Medulla oblongata (tissue), 1 donor: ENCODE measurements around the gene ACSF2.

ENCODE experiments used
- DNase-seq: peaks from one replicate; pipeline ENCODE4 v3.0.0-alpha.2; 2015; ENCODE audit errors: extremely low spot score

ACSF2 gene

DNA sequence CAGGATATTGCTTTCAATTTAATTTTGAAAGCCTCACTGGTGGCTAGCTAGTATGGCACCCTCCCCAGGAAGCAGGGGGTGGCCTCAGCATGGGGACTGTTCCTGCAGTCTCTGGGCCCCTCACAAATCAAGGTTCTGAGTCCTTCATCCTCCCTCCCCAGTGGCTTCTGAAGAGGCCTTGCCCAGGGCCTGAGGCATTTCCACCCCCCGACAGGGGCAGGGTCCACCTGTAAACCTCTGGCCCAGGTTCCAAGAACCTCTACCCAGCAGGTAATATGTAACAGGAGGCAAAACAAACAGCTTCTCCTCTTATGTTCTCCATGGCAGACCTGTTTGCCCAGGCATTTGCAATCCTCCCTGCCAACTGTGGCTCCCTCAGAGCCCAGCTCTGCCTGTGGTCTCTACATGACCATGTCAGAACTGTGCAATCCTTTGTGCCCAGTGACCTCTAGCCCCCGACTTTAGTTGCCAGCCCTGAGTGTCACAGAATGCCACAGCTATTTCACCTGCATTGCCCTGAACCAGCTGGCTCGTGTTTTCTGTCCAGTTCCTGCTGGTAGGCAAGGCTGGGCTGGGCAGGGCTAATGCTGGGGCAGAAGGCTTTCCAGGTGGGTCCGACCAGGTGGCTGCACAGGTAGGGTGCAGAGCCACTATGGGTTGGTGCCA lies 14.3 kb downstream of the ACSF2 start:
- DNase-seq: no peak

DNA sequence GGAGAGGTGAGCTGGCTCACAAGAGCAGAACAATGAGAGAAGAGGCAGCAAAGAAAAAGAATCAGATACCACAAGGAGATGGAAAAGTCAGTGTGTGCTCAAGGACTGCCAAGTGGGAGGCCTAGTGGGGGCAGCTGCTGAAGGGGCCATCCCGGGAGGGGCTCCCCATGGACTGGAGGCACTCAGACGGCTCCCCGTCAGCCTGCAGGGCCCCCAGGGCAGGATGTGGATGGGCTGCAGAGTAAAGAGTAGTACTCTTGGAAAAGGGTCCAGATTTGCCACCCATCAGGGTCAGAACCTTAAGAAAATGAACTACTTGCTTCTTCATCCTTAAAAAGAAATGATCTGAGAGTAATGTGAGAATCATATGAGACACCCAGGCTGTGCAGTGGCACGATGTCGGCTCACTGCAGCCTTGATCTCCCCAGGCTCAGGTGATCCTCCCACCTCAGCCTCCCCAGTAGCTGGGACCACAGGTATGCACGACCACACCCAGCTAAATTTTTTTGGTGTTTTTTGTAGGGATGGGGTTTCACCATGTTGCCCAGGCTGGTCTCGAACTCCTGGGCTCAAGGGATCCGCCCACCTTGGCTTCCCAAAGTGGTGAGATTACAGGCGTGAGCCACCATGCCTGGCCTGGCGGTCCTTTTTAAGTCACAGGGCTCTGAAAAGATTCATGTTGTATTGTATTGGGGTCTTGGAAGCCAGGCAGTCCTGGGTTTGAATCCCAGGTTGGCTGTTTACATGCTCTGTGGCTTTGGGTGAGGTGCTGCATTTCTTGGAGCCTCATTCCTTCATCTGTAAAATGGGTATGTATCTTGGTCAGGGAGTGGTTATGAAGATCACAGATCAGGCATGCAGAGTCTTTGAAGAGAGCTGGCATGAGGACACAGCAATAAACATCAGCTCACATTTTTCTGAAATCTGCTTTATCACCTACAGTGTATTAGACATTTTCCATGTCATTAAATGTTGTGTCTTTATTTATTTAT lies 15.1 kb downstream of the ACSF2 start:
- DNase-seq: no peak

- no peak for DNase-seq
These were observed 17.5 kb downstream of the ACSF2 start for GRCh38 chr17:50443505-50443974.

- DNase-seq: no peak
These were observed 19.1 kb downstream of the ACSF2 start for GRCh38 chr17:50444841-50445715.

GRCh38 chr17:50445730-50446325 lies 19.8 kb downstream of the ACSF2 start:
- DNase-seq: no peak

GRCh38 chr17:50447870-50448595 lies 22.0 kb downstream of the ACSF2 start:
- DNase-seq: no peak

DNA sequence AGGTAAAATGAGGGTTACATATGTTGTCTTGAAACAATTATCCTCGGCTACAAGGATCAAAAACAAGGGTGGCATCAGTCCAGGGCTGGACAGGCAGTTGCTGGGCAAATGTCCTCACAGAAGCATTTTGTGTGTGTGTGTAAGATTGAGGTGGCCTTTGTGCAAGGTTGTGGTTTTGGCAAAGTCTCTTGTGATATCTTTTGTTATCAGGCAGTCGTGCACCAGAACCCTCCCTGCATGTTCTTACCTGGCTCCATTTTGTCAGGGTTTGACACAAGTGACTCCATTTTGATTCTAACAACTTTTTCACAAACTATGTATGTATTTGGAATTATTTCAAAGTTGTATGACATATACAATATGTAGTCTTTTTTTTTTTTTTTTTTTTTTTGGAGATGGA lies 22.6 kb downstream of the ACSF2 start:
- DNase-seq: no peak

DNA sequence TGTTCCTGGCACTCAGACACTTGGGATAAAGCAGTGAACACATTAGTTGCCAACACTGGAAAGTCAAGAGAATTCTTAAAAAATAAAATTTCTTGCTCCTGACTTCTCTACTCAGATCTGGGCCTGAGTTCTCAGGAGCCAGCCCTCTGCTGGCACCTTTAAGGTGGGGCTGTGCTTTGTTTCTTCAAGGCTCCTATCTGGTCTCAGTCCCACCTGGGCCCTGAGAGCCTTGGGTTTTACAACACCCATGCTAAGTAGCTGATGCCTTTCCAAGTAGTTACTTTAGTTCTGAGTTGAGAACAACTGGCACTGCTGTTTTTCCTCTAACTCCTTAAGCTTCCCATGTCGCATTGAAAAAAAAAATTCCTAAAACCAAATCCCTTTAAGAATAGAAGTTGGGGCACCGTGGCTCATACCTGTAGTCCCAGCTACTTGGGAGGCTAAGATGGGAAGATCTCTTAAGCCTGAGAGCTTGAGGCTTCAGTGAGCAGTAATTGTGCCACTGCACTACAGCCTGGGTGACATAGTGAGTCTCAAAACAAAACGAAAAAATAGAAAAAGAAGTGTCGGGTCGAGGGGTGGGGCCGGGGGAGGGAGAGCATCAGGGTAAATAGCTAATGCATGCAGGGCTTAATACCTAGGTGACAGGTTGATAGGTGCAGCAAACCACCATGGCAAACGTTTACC lies 26.1 kb downstream of the ACSF2 start:
- no peak for DNase-seq

GRCh38 chr17:50452630-50453300 lies 26.7 kb downstream of the ACSF2 start:
- DNase-seq: no peak

DNA sequence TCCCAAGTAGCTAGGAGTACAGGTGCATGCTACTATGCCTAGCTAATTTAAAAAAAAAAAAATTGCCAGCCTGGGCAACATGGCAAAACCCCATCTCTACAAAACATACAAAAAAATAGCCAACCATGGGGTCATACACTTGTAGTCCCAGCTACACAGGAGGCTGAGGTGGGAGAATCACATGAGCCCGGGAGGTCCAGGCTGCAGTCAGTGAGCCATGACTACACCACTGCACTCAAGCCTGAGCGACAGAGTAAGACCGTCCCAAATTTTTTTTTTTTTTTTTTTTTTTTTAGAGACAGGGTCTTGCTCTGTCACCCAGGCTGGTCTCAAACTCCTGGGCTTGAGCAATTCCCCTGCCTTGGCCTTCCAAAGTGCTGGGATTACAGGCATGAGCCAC lies 27.9 kb downstream of the ACSF2 start:
- no peak for DNase-seq

DNA sequence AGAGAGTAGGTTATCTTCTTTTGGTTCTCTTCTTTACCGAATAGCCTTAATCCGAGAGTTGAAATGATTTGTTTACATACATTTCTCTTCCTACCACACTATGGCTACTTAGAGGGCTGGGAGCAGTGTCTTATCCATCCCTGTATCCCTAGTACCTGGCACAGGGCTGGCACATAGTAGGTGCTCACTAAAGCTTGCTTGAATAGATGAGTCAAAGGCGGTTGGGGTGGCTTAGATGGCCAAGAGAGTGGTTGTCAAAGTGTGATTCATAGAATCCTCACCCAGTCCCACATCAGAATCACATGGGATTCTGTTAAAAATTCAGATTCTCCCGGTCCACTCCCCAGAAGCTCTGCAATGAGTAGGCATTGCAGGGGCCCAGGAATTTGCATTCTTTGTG lies 31.6 kb downstream of the ACSF2 start:
- no peak for DNase-seq

GRCh38 chr17:50458270-50458669 lies 32.3 kb downstream of the ACSF2 start:
- no peak for DNase-seq

GRCh38 chr17:50458701-50459676 lies 33.0 kb downstream of the ACSF2 start:
- no peak for DNase-seq

GRCh38 chr17:50459756-50460155 lies 33.7 kb downstream of the ACSF2 start:
- DNase-seq: no peak

DNA sequence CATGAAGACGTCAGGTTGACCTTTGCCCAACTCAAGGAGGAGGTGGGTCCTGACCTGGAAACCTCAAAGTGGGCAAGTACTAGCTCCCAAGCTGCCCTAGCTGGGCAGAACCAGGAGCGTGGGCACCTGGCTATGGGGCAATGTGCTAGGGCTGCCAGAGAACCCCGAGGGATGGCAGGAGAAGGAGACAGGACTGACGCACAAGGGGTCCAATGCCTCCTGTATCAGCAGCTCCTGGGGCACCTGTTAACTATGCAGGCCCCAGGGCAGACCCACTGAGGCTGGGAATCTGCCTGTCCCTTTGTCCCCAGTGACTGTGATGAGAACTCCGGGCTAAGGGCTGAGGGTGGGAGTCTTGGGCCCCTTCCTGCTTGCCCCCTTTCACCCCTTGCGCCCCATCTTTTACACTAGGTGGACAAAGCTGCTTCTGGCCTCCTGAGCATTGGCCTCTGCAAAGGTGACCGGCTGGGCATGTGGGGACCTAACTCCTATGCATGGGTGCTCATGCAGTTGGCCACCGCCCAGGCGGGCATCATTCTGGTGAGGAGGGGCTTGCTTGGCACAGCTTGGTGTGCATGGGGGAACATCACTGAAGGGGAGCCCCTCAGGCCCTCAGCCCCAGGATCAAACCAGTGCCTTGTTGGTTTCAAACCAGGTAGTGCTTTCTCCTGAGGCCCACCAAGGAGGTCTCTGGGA lies 35.0 kb downstream of the ACSF2 start:
- DNase-seq: no peak

DNA sequence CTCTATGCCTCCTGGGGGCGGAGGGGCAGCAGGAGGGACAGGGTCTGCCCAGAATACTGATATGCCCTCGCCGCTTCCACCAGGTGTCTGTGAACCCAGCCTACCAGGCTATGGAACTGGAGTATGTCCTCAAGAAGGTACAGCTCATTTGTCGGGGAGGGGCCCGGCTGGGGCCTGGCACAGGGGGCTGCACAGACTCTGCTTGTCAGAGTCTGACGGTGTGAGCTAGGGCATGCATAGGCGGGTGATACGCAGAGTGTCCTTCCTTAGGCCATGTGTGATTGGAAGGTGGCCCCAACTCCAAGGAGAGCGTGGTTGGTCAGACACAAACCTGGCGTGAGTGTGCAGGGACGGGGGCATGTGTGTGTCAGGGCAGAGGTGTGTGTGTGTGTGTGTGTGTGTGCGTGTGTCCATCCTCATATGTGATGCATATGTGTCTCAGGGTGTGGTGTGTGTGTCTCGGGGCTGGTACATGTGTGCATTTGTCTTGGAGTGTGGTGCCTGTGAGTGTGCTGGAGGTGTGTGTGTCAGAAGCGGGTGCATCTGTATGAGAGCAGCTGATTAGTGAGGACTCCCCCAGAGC lies 35.6 kb downstream of the ACSF2 start:
- no peak for DNase-seq

- DNase-seq: no peak
These were observed 36.4 kb downstream of the ACSF2 start for GRCh38 chr17:50462446-50462845.
